ENCODE results near the gene USP35.
"Not testable (repeated sequence)": the region's sequence is repeated elsewhere in the genome, so short reads cannot be mapped to it uniquely, and the experiment has no call there.

USP35 gene

GRCh38 chr11:78216021-78216420 lies 27.3 kb downstream of the USP35 start:
- no peak for DNase-seq (ENCODE audit: low spot score)

- no peak for DNase-seq (ENCODE audit: low spot score)
Observed at GRCh38 chr11:78216571-78217287, 28.0 kb downstream of the USP35 start.

GRCh38 chr11:78217650-78218541 lies 29.2 kb downstream of the USP35 start:
- no peak for DNase-seq (ENCODE audit: low spot score)

GRCh38 chr11:78218707-78219492 lies 30.2 kb downstream of the USP35 start:
- no peak for DNase-seq (ENCODE audit: low spot score)

- DNase-seq (ENCODE audit: low spot score): no peak
Observed at GRCh38 chr11:78219493-78220217, 30.9 kb downstream of the USP35 start.

- DNase-seq (ENCODE audit: low spot score): no peak
Observed at GRCh38 chr11:78220218-78221157, 31.8 kb downstream of the USP35 start.

GRCh38 chr11:78221396-78222315 lies 32.9 kb downstream of the USP35 start:
- DNase-seq (ENCODE audit: low spot score): no peak

- DNase-seq (ENCODE audit: low spot score): not testable (repeated sequence)
Observed at GRCh38 chr11:78222726-78223125, 34.0 kb downstream of the USP35 start.

GRCh38 chr11:78223320-78223954 lies 34.7 kb downstream of the USP35 start:
- DNase-seq (ENCODE audit: low spot score): no peak

- no peak for DNase-seq (ENCODE audit: low spot score)
Observed at GRCh38 chr11:78224506-78224905, 35.8 kb downstream of the USP35 start.

GRCh38 chr11:78224906-78225420 lies 36.2 kb downstream of the USP35 start:
- DNase-seq (ENCODE audit: low spot score): no peak

GRCh38 chr11:78226684-78227680 lies 38.3 kb downstream of the USP35 start:
- DNase-seq (ENCODE audit: low spot score): no peak

GRCh38 chr11:78227921-78228320 lies 39.2 kb downstream of the USP35 start:
- no peak for DNase-seq (ENCODE audit: low spot score)

- peak; percentile 26 for DNase-seq (ENCODE audit: low spot score)
Observed at GRCh38 chr11:78228467-78228866, 39.7 kb downstream of the USP35 start.

- no peak for DNase-seq (ENCODE audit: low spot score)
Observed at GRCh38 chr11:78229106-78229505, 40.4 kb downstream of the USP35 start.

- no peak for DNase-seq (ENCODE audit: low spot score)
Observed at GRCh38 chr11:78230161-78230877, 41.6 kb downstream of the USP35 start.

GRCh38 chr11:78231962-78232501 lies 43.3 kb downstream of the USP35 start:
- no peak for DNase-seq (ENCODE audit: low spot score)
